Activated T-helper 9 cell treated with anti-CD3 and anti-CD28 coated beads, Interleukin-2, amount 50 U/mL, for 16 hours (primary cell): ENCODE data around the gene PRDM16.
"Not testable (repeated sequence)": the region's sequence is repeated elsewhere in the genome, so short reads cannot be mapped to it uniquely, and the experiment has no call there.

Experiments used
- DNase-seq: peaks from one replicate; pipeline ENCODE4 v3.0.0-alpha.2; 2020; ENCODE audit warnings: low read depth

The PRDM16 gene

DNA sequence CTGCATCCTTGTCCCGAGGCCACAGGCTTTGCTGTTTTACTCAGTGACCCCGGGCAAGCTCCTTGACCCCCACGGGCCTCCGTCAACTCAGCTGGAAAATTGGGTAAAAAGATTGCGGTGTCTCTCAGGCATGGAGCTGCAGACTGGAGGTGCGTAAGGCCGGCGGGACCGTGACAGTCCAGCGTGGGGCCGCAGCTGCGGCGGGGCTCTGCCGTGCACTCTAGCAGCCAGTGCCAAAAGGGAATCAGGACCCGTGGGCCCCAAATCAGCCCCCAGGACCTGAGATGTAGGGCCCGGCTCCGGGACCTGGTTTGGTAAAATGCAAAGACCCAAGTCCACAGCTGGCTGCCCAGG lies 158.3 kb downstream of the PRDM16 start:
- no peak for DNase-seq

DNA sequence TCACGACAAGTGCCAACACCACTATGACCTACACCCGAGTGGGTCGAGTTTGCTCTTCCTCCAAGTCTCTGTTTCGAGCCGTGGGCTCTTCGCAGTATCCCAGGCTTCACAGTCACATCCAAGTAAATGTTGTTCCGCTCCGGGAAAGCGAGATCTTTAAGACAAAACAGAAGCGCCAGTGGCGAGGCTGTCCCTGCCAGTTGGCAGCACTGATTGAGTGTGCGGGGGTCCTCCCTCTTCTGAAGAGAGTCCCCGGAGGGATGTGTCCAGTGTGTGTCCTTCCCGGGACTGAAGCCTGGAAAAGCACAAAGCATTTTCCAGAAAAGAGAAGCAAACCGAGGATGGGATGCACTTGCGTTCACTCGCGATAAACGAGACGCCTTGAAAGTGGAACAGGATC lies 158.9 kb downstream of the PRDM16 start:
- DNase-seq, result no peak

DNA sequence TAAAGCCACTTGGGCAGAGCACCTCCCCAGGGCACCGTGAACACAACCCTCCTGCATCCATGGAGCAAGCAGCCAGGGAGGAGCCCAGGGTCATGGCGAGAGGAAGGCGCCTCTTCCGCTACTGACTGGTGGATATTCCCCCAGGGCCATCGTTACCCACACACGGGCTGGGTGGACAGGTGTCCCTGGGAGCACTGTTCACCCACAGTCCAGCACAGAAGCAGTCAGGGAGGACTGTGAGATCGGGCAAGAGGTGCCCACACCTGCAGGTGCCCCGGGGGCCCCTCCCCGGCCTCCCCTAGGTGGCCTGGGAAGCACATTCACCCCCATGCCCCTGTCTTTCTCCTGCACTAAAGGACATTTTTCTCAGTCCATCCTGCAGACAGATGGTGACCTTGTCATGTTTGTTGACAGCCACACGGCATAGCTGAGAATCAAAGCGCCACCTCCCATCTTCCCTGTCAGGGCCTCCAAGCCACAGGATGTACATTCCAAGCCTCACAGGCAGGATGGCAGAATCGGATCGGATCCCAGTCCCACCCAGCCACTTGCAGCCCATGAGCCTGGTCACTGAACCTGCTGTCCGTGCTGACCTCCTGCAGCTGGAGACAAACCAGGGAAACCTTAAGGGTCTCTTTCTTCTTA lies 160.2 kb downstream of the PRDM16 start:
- no peak for DNase-seq

DNA sequence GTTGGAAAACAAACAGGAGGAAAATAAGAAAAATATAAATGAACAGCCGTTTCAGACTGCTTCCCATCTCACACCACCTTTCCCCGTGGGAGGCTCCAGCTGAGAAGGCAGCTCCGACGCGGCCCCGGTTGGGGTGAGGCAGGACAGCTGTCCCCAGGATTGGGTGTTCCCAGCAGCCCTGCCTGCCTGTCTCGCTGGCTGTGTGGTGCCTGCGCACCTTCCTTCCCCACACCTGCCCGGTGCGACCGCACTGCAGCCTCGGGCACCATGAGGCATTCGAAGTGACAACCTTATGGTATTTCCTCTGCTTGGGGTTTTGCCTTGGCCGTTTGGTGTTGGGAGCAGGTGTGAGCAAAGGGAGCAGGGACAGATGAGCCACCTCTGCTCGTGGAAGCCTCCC lies 161.6 kb downstream of the PRDM16 start:
- DNase-seq, result no peak

DNA sequence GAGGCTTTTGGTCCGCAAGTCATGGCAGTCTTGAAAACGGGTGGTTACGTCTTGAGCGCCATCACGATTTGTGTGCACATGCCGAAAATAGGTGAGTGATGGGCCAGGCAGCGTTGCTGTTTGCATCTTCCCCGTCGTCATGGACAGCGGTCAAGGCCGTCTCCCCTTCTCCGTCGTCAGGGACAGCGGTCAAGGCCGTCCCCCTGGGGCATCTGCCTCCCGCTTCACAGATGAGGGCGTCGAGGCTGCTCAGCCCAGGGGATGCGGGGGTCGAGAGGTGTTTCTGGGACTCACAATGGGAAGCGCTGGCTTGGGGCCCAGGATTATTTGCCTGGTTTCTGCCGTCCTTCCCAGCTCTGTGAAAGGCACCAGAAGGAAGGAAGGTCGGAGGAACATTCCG lies 162.2 kb downstream of the PRDM16 start:
- DNase-seq, result no peak

DNA sequence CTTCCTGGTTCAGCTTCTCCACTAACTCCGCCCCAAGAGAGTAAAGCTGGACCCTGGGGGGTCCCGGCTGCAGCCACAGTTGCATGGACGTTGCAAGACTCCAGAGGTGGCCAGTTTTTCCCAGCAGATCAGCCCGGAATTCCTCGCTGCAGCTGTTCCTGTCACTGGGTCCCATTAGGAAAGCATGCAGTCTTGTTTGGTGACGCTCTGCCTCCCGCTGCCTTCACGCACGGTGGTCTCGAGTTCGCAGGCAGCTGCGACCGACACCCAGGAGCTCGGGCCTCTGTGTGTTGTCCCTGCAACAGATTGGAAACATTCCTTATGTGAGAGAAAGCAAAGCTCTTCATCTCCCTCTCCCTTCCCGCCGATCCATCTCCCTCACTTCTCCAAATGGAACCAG lies 162.8 kb downstream of the PRDM16 start:
- no peak for DNase-seq

DNA sequence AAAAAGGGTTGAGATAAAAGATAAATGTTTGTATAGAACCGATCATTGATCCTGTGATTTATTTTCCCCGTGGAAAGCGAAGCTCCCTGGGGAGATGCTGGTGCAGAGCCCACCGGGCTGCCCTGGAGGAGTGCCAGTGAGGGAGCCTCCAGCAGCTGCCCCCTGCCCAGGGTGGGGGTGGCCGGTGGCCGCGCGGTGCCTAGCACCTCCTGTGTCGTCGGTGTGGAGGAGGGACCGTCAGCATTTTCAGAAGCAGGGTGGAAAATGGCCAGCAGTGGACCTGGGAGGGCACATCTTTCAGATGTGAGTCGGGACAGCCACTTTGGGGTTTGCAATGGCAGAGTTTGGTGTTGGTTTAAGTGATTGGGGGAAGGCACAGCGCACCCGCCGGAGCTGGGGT lies 164.0 kb downstream of the PRDM16 start:
- DNase-seq, result no peak

DNA sequence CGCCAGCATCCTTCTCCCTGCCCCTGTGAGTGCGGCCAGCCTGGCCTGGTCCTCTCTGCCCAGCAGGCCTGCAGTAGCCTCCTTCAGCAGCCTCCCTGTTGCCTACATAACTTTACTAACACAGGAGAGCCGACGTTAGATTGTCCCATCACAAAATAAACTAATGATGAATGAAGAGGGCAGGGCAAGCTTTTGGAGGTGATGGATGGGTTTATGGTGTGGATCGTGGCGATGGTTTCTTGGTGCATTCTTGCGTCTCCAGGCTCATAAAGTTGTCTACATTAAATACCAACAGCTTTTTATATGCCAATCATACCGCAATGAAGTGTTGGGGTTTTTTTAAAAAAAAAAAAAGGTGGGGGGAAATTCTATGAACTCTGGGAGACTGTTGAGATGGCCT lies 164.5 kb downstream of the PRDM16 start:
- DNase-seq, result no peak

DNA sequence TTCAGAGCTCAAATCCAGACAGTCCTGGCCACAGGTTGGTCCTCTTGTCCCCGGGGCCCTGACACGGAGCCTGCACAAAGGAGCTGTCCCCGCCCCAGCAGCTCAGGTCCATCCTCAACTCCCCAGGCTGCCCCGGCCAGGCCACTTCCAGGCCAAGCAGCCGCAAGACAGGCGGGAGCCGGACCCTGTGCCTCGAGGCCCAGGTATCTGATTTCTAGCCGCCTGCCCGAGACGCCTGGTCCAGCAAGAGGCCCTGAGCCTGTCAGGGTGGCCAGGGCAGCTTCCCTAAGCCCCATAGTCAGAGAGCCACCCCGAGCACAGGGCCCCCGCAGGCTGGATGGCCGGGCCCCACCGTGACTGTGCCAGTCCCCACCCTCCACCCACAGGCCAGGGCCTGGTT lies 165.3 kb downstream of the PRDM16 start:
- DNase-seq, result no peak

DNA sequence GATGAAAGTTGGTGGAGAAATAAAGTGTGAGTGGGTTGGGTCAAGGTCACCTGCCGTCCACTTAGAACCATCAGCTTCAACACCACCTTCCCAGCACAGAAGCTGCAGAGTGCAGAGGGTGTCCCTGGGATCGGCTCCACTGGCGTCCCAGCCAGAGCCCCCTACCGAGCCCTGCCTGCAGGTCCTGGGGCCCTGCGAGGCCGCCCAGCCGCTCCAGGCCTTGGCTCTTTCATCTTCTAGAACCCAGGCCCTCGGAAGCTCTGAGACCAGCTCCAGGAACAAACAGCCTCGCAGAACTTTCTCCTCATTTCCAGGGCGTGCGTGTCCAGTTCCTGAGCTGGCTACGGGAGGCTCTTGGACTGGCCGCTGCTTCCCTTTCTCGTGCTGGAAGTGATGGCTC lies 166.0 kb downstream of the PRDM16 start:
- no peak for DNase-seq

DNA sequence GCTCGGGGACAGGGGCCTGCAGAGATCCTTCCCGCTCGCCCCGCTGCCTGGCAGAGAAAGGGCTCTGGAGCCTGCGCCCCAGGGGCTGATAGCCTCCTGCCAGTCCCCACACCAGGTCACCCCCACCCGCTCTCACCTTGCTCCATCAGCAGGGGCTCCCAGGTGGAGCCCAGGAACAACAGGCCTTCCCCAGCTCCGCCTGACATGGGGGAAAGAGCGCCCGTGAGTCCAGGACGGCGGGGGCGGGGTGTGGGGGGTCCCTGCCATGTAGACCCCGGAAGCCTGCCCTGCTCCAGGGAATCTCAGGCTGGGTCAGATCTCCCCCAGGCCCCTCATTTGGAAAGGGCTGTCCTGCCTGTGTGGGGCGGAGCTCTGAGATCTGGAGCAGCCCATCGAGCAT lies 166.5 kb downstream of the PRDM16 start:
- DNase-seq, result no peak

DNA sequence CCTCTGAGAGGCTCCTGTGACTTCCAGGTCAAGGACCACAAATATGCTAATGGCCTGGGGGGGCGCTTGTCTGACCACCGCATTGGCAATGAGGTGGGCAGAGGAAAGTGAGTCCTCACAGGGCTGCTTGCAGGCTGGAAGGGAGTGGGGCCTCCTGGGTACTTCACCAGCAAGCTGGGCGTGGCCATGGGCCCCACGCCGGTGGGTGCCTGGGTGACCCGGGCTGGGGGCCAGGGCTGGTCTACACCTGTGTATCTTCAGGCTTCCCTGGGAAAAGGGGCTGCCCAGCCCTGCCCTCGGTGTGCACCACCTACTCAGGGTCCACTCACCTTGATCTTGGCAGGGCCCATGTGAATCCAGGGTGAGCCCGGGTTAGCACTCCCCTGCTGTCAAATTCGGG lies 167.4 kb downstream of the PRDM16 start:
- DNase-seq, result no peak

DNA sequence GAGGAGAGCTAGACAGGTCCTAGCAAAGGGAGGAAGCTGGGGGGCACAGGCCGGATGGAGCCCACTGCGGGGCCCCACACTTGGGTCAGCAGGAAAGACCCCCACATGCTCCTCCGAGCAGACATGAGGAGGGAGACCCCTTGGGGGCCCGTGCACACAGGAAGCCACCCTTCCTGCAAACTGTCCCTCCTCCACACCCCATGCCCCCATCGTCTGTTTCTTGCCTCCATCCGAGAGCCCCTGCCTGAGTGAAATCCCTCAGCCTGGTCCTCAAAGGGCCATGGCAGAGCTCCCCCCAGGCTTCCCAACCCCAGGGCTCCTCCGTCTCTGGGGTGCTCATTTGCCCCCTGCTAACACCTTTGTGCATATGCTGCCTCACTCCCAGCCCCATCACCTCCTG lies 168.0 kb downstream of the PRDM16 start:
- no peak for DNase-seq

DNA sequence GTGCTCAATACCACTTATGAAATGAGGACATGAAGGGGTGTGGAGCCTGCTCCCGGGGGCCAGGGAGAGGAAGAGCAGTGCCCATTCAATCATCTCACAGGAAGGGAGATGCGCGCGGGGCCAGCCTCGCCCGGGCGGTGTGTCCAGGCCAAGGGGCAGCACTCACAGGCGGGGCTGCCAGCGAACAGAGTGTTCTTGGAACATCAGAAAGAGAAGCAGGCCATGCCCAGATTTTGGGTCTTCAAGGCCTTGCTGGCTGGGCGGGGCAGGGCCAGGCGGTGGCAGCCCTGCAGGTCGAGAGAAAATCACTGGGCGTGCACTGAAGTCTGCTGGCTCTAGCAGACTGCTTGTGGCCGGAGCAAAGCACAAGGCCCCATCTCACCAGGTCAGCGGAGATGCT lies 168.6 kb downstream of the PRDM16 start:
- no peak for DNase-seq

DNA sequence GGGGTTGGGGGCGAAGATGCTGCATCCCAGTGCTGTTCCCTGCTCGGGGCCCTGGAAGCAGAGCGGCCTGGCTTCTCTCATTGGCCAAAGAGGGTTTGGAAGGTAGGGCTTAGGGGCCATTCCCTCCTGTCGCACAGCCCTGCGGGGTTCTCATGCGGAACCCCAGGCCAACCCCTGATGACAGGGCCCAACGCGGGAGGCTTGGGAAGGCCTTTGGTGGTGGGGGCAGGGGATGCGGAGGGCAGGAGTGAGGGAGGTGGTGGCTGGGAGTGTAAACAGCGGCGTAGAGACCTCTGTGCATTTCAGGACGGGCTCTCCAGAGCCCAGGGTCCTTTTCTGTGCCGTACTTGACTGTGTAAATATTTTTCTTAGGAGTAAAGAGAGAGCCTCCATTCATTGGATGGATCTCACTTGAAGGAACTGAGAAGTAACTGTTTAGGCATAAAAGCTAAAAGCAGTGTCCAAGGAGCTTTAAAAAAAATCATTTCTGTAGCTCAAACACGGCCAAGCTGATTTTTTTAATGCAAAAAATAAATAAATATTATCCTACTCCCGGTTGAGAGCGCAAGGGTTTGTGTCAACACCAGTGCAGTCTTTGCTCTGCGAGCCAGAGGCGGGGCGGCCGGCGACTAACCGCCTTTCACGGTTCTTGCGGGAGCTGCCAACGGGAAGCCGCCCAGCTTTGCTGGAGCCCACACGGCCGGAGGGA lies 169.1 kb downstream of the PRDM16 start:
- no peak for DNase-seq

DNA sequence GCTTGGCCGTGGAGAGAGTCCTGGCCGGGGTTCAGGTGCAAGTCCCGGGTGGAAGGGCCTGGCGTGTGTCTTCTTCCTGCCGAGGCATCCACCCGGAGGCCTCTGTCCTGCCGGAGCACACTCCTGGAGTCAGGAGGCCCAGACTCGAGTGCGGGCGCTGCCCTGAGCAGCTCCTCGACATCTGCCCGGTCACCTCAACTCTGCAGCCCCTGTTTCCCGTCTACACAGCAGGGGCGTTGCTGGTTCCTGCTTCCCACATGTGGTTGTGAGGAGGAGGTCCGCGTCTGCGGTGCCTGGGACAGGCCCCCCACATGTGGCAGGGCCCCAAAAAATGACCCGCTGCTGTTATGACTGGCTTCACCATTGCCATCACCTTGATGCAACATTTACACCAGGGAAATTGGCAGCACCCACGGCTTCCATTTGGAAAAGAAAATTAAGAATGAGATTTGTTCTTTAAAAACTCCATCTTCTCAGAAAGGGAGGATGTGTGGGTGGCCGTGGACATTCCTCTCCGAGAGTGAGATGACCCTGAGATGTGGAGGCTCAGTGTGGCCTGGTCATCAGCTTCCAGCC lies 169.8 kb downstream of the PRDM16 start:
- DNase-seq, result no peak

DNA sequence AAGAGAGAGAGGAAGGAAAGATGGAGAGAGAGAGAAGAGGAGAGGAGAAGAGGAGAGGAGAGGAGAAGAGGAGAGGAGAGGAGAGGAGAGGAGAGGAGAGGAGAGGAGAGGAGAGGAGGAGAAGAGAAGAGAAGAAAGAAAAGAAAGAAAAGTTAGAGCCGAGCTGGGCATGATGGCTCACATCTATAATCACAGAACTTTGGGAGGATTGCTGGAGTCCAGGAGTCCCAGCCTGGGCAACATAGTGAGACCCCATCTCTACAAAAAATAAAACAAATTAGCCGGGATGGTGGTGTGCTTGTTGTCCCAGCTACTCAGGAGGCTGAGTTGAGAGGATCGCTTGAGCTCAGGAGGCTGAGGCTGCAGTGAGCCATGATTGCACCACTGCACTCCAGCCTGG lies 171.0 kb downstream of the PRDM16 start:
- not testable (repeated sequence) for DNase-seq

DNA sequence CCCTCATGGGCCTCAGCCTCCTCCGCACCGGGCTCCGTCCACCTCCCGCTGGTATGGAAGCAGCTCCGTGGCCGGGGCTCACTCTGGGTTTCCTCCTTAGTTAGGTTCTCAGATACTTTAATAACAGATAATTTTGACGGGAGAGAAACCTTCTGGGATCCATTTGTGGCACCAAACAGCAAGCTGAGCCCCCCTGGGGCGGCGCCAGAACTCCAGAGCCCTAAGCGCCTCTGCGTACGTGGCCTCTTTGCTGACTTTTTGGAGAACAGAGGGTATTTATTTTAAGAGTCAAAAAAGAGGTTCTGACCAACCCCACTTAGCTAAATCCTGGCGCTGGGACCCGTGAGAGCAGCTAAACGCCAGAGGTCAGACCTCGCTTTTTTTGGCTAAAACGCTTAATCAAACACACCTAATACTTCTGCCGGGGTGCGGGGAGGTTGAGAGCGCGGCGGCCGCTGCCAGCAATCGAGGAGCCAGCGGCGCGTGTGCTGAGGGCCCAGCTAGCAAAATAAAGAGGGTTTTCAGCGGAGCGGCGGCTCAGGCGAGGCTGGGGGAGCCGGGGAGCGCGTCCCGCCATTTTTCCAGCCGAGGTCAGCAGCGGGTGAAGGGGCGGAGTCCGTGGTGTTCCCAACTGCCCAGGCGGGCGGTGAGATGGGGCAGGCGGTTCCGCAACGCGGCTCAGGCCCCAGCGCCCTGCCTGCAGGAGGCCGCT lies 171.7 kb downstream of the PRDM16 start:
- no peak for DNase-seq

DNA sequence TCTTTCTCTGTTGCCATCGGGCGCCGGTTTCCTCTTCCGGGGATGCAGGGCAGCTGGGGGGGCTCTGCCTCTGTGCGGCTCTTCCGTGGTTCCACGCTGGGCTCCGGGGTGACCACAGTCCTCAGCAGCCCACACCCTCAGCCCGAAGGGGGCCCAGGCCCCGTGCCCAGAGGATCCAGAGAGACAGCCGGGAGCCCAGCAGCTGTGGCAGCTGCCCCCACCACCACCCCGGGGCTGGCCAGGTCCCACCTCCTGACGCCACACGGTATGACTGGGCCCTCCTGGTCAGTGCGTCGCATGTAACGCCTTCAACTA lies 172.2 kb downstream of the PRDM16 start:
- no peak for DNase-seq

DNA sequence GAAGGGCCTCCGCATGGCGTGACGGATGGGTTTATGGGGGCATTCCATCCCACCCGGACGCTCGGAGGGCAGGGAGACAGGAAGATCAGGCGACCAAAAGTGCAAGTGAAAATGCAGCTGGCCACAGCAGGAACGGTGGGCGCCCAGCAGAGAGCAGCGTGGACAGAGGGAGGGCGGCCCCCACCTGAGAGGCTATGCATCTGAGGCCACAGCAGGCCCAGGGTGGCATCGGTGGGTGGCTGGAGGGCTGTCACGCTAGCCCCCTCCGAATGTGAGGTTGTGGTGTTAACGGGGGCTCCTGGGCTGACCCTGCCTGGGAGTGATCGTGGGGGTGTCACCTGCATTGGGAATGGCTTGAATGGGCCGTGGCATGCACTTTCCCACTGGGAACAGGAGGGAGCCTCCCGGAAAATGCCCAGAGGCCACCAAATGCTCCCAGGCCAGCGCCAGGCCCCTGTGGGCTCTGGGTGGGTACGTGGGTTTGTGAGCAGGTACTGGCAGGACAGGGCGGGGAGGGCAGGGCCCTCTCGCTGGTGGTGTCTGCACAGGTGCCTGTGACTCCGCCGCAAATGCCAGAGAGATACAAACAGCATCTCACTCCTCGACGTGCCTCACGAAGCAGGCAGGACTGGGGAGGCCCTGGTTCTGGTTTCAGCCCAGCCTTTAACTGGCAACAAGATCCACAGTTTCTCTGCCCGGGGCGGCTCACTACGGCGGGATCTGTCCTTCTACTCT lies 172.8 kb downstream of the PRDM16 start:
- DNase-seq, result no peak

DNA sequence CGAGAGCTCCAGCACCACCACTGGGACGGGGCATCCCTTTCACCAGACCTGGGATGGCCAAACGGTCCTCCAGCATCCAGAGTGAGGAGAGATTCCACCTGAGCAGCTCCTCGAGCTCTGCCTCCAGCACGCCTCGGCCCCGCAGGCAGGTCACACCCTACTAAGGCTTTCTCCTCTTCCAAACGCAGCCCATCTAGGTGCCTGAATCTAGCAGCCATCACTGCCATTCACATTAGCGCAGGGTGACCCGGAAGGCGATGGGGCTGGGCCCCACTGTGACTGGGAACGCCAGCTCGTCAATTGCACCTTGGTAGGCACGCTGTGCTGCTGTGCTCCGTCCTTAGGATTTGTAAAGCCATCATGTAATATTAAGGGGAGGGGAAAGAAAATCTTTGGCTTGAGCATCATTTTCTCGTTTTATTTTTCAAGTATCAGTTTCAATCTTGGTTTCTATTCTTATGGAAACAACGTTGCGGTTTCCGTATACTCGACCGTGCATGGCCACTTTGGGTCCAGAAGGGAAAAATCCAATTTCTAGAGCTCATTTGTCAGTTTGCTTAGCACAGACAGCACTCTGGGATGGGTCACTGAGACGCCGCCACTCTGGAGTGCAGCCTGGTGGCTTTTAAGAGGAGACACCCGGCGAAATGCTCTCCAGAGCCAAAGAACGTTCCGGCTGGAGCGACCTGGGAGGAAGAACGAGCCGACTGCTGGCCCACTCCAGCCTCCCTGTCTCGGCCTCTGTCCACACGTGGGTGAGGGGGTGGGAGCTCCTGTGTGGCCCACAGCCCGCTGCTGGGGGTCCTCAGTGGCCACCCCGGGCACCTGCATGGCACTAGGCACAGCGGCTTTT lies 173.6 kb downstream of the PRDM16 start:
- DNase-seq, result no peak

DNA sequence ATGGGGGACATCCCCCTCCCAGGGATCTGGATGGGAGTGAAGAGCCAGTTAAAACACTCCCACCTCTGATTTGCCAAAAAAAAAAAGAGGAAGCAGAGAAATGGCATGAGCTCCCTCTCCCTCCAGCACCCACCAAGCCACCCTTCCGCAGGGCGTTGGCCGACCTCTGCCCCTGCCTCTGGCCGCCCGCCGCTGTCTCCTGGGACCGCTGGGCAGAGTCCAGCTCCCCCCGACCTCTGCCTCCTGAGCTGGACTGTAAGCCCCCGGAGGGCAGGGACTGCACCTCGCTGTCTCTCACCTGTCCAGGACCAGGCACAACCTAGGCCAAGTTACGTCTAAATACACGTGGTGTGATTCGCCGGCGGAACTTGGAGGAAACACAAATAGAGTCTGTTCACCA lies 174.3 kb downstream of the PRDM16 start:
- no peak for DNase-seq
